ENCODE measurements around the gene CST7.

Gene CST7

GRCh38 chr20:24954151-24954550, 5.1 kb downstream of the CST7 start:
- Histone ChIP-seq H4K20me1 (ENCODE audit: low read depth, low read length) (no peaks in the 10 kb centered on the region), H3F3A (ENCODE audit: insufficient read depth) (no peaks in the 10 kb centered on the region), H2AFZ (ENCODE audit: low read depth, low read length, severe bottlenecking) (no peak overlapping the region), H3K27ac (ENCODE audit: low read depth, low read length) (no peak overlapping the region), H3K79me2 (ENCODE audit: insufficient read depth, low read length) (no peaks in the 10 kb centered on the region), H3K9me3 (ENCODE audit: insufficient read depth, low read length) (no peaks in the 10 kb centered on the region), H3K36me3 (ENCODE audit: low read length) (no peaks in the 10 kb centered on the region), H3K4me3 (ENCODE audit: insufficient read depth, low read length, poor library complexity, severe bottlenecking) (no peak overlapping the region), H3K9ac (ENCODE audit: low read length) (no peak overlapping the region), H3K4me2 (ENCODE audit: low read depth, low read length, poor library complexity, severe bottlenecking) (no peak overlapping the region), H3K27me3 (ENCODE audit: low read length) (no peaks in the 10 kb centered on the region), H3K9me2 (replicated peaks; ENCODE audit: insufficient read depth, low read length) (no peaks in the 10 kb centered on the region)
- TF ChIP-seq CTCF (IDR thresholded peaks at IDR 0.05; ENCODE audit: insufficient read depth, low read length, poor library complexity, severe bottlenecking), result no peak
- no peak for TF ChIP-seq EZH2phosphoT487 (conservative IDR thresholded peaks at IDR 0.05; ENCODE audit: low read length)

- H3F3A ChIP-seq (ENCODE audit: insufficient read depth), result no peaks in the 10 kb centered on the region
- no peak overlapping the region for H3K9ac ChIP-seq (ENCODE audit: low read length)
- no peak overlapping the region for H2AFZ ChIP-seq (ENCODE audit: low read depth, low read length, severe bottlenecking)
- H3K27me3 ChIP-seq (ENCODE audit: low read length), result no peaks in the 10 kb centered on the region
- H3K27ac ChIP-seq (ENCODE audit: low read depth, low read length), result no peak overlapping the region
- no peak overlapping the region for H3K4me2 ChIP-seq (ENCODE audit: low read depth, low read length, poor library complexity, severe bottlenecking)
- H3K4me3 ChIP-seq (ENCODE audit: insufficient read depth, low read length, poor library complexity, severe bottlenecking), result no peak overlapping the region
- no peaks in the 10 kb centered on the region for H3K9me2 ChIP-seq (replicated peaks; ENCODE audit: insufficient read depth, low read length)
- no peaks in the 10 kb centered on the region for H4K20me1 ChIP-seq (ENCODE audit: low read depth, low read length)
- no peaks in the 10 kb centered on the region for H3K36me3 ChIP-seq (ENCODE audit: low read length)
- no peaks in the 10 kb centered on the region for H3K79me2 ChIP-seq (ENCODE audit: insufficient read depth, low read length)
- no peaks in the 10 kb centered on the region for H3K9me3 ChIP-seq (ENCODE audit: insufficient read depth, low read length)
- TF ChIP-seq EZH2phosphoT487 (conservative IDR thresholded peaks at IDR 0.05; ENCODE audit: low read length) (no peak), CTCF (IDR thresholded peaks at IDR 0.05; ENCODE audit: insufficient read depth, low read length, poor library complexity, severe bottlenecking) (no peak)
These were observed 5.5 kb downstream of the CST7 start for GRCh38 chr20:24954566-24954965.

- Histone ChIP-seq H3K36me3 (ENCODE audit: low read length) (no peaks in the 10 kb centered on the region), H3K4me3 (ENCODE audit: insufficient read depth, low read length, poor library complexity, severe bottlenecking) (no peak overlapping the region), H3K9ac (ENCODE audit: low read length) (no peak overlapping the region), H3K9me3 (ENCODE audit: insufficient read depth, low read length) (no peaks in the 10 kb centered on the region), H3K27me3 (ENCODE audit: low read length) (no peaks in the 10 kb centered on the region), H3K27ac (ENCODE audit: low read depth, low read length) (no peak overlapping the region), H3F3A (ENCODE audit: insufficient read depth) (no peaks in the 10 kb centered on the region), H3K9me2 (replicated peaks; ENCODE audit: insufficient read depth, low read length) (no peaks in the 10 kb centered on the region), H2AFZ (ENCODE audit: low read depth, low read length, severe bottlenecking) (no peak overlapping the region), H4K20me1 (ENCODE audit: low read depth, low read length) (no peaks in the 10 kb centered on the region), H3K79me2 (ENCODE audit: insufficient read depth, low read length) (no peaks in the 10 kb centered on the region), H3K4me2 (ENCODE audit: low read depth, low read length, poor library complexity, severe bottlenecking) (no peak overlapping the region)
- no peak for TF ChIP-seq EZH2phosphoT487 (conservative IDR thresholded peaks at IDR 0.05; ENCODE audit: low read length)
- TF ChIP-seq CTCF (IDR thresholded peaks at IDR 0.05; ENCODE audit: insufficient read depth, low read length, poor library complexity, severe bottlenecking), result no peak
These were observed 6.0 kb downstream of the CST7 start for GRCh38 chr20:24955045-24955444.
